Esophagus squamous epithelium (tissue), 5 donors: Measurements from ENCODE around the gene CHST2. TPM values are rescaled to one million over a fixed set of nuclear protein-coding genes. Genes with fewer than 3 reads are reported as not detected.

Experiments used
- DNase-seq: peaks from one replicate; lab custom pipeline; 2025; lab: John Stamatoyannopoulos, UW
- H3K27ac ChIP-seq, 4 donors: fragments of 200-600 bp; sonication (generic); one replicate each; pipeline ENCODE4 v1.5.1; 2016 to 2019; ENCODE audit warnings: mild to moderate bottlenecking in 1 of 4
- H3K27me3 ChIP-seq, 4 donors: fragments of 200-600 bp; sonication (generic); 1 replicate in 3 of 4; 2 replicates in 1 of 4; pipeline versions ENCODE4 v1.5.1 to v1.6.0; 2017 to 2021; ENCODE audit warnings: antibody characterized with exemption in 1 of 4
- H3K36me3 ChIP-seq, 3 donors: fragments of 200-600 bp; sonication (generic); one replicate each; pipeline ENCODE4 v1.5.1; 2016 to 2019
- H3K4me1 ChIP-seq, 3 donors: fragments of 200-600 bp; sonication (generic); one replicate each; pipeline ENCODE4 v1.5.1; 2017 to 2019
- H3K4me3 ChIP-seq, 4 donors: fragments of 200-600 bp; sonication (generic); 1 replicate in 3 of 4; 2 replicates in 1 of 4; pipeline ENCODE4 v1.5.1; 2016 to 2019; ENCODE audit warnings: mild to moderate bottlenecking in 2 of 4, moderate library complexity in 1 of 4
- H3K9me3 ChIP-seq, 3 donors: fragments of 200-600 bp; sonication (generic); one replicate each; pipeline ENCODE4 v1.5.1; 2016 to 2019
- CTCF ChIP-seq, 6 experiments: fragments of 450-650 bp in 4 of 6; fragments of 200-600 bp in 2 of 6; sonication (generic) in 2 of 6; IDR thresholded peaks; one replicate each; pipeline ENCODE4 v1.5.1; 2016 to 2019; ENCODE audit warnings: antibody characterized with exemption in 6 of 6, mild to moderate bottlenecking in 4 of 6, moderate library complexity in 4 of 6
- POLR2A ChIP-seq, 4 donors: fragments of 450-650 bp; IDR thresholded peaks; one replicate each; pipeline ENCODE4 v1.6.1; 2017; ENCODE audit warnings: antibody characterized with exemption in 4 of 4, mild to moderate bottlenecking in 4 of 4, moderate library complexity in 3 of 4
- WGBS, 2 donors: methylation state at CpG; one replicate each; pipeline ENCODE4 v1.1.5; 2018; 5-methylcytosine and 5-hydroxymethylcytosine counted together
- intact Hi-C: fragments of 100-400 bp; cut with DNase I; formaldehyde crosslinking; loops from one replicate; pipeline ENCODE4 v1.15.0; 2022
- total RNA-seq, 4 donors: library from RNA; depleted of rRNA; stranded (reverse); fragments of >200 nt; gene quantifications; one replicate each; pipeline ENCODE4 v1.1.0, GENCODE V29; 2016
- donor health status: DM: yes; HTN: yes; CAD: no.

Gene CHST2
- total RNA-seq, 4 donors from 2014 or later = 0.76 to 3.1 (median 1.6) TPM

- no peaks in the 10 kb centered on the region for H3K9me3 ChIP-seq
- H3K4me1 ChIP-seq = no peaks in the 10 kb centered on the region
- WGBS, 2 donors = 81 to 84% methylated on average over 14 to 16 of the region's 17 CpGs
- no peak overlapping the region for H3K27ac ChIP-seq
- intact Hi-C loops = no loop called here
- no peak for DNase-seq
- no peak overlapping the region for H3K4me3 ChIP-seq
- H3K36me3 ChIP-seq = no peaks in the 10 kb centered on the region
- TF ChIP-seq POLR2A (IDR thresholded peaks at IDR 0.05) = no peak
- peak in 1 of 6 experiments; percentile 4 for TF ChIP-seq CTCF (IDR thresholded peaks at IDR 0.05)
- H3K27me3 ChIP-seq = no peaks in the 10 kb centered on the region
These were observed 34.5 kb upstream of the CHST2 start for GRCh38 chr3:143084856-143085731.

- Histone ChIP-seq H3K4me1 (no peaks in the 10 kb centered on the region), H3K4me3 (no peak overlapping the region), H3K36me3 (no peaks in the 10 kb centered on the region), H3K27me3 (no peaks in the 10 kb centered on the region), H3K27ac (no peak overlapping the region), H3K9me3 (no peaks in the 10 kb centered on the region)
- DNase-seq = no peak
- 77 to 80% methylated on average over 1 of the region's 1 CpG for WGBS, 2 donors
- intact Hi-C loops = no loop called here
- TF ChIP-seq CTCF (IDR thresholded peaks at IDR 0.05) (no peak), POLR2A (IDR thresholded peaks at IDR 0.05) (no peak)
These were observed 30.7 kb upstream of the CHST2 start for GRCh38 chr3:143088835-143089234.

GRCh38 chr3:143089965-143090364 lies 29.6 kb upstream of the CHST2 start:
- no peaks in the 10 kb centered on the region for H3K9me3 ChIP-seq
- H3K4me3 ChIP-seq = no peak overlapping the region
- H3K27me3 ChIP-seq = no peaks in the 10 kb centered on the region
- 98 to 100% methylated on average over 4 of the region's 4 CpGs for WGBS, 2 donors
- no peaks in the 10 kb centered on the region for H3K4me1 ChIP-seq
- no peaks in the 10 kb centered on the region for H3K36me3 ChIP-seq
- no peak for DNase-seq
- intact Hi-C loops = no loop called here
- TF ChIP-seq POLR2A (IDR thresholded peaks at IDR 0.05) (no peak), CTCF (IDR thresholded peaks at IDR 0.05) (no peak)
- H3K27ac ChIP-seq = no peak overlapping the region

GRCh38 chr3:143090486-143090885 lies 29.1 kb upstream of the CHST2 start:
- Histone ChIP-seq H3K36me3 (no peaks in the 10 kb centered on the region), H3K4me1 (no peaks in the 10 kb centered on the region), H3K9me3 (no peaks in the 10 kb centered on the region), H3K4me3 (no peak overlapping the region), H3K27ac (no peak overlapping the region), H3K27me3 (no peaks in the 10 kb centered on the region)
- WGBS, 2 donors = 16 to 59% methylated on average over 4 to 5 of the region's 5 CpGs
- intact Hi-C loops = no loop called here
- no peak for DNase-seq
- no peak for TF ChIP-seq POLR2A (IDR thresholded peaks at IDR 0.05)
- TF ChIP-seq CTCF (IDR thresholded peaks at IDR 0.05) = no peak

- Histone ChIP-seq H3K4me3 (no peak overlapping the region), H3K4me1 (no peaks in the 10 kb centered on the region), H3K27me3 (peaks cover 0 to 2% (median 0%) of the 10 kb centered on the region in 4 donors), H3K9me3 (no peaks in the 10 kb centered on the region), H3K27ac (no peak overlapping the region), H3K36me3 (no peaks in the 10 kb centered on the region)
- intact Hi-C loops = no loop called here
- no peak for DNase-seq
- no peak for TF ChIP-seq CTCF (IDR thresholded peaks at IDR 0.05)
- no peak for TF ChIP-seq POLR2A (IDR thresholded peaks at IDR 0.05)
- WGBS, 2 donors = 90 to 91% methylated on average over 9 of the region's 9 CpGs
These were observed 28.4 kb upstream of the CHST2 start for GRCh38 chr3:143090976-143091837.
